ENCODE data around the gene RFESD.
"Not testable (repeated sequence)": the region's sequence is repeated elsewhere in the genome, so short reads cannot be mapped to it uniquely, and the experiment has no call there.

RFESD gene

GRCh38 chr5:95706196-95706595 lies 59.6 kb downstream of the RFESD start:
- DNase-seq (ENCODE audit: insufficient read length, low spot score); FAIRE-seq: not testable (repeated sequence)

GRCh38 chr5:95707055-95707454 lies 60.5 kb downstream of the RFESD start:
- DNase-seq (ENCODE audit: insufficient read length, low spot score) (no peak), FAIRE-seq (no peak)
